HepG2 (cell line): ENCODE results near the gene LIPA. TPM values are rescaled to one million over a fixed set of nuclear protein-coding genes. Genes with fewer than 3 reads are reported as not detected.

Experiments used
- CBX2 ChIP-seq, 2 experiments: fragments of 200-600 bp in 1 of 2; sonication (generic); formaldehyde crosslinking in 1 of 2; IDR thresholded peaks; 2 replicates each; pipeline versions ENCODE4 v1.7.0 to v1.8.1; 2018 to 2022; ENCODE audit warnings: low read depth in 2 of 2, low read length in 1 of 2, mild to moderate bottlenecking in 1 of 2, missing genetic modification reagents in 1 of 2
- ESRRA ChIP-seq: sonication (generic); formaldehyde crosslinking; IDR thresholded peaks from 2 replicates; pipeline ENCODE4 v1.5.1; 2020; ENCODE audit warnings: mild to moderate bottlenecking, low read depth, missing genetic modification reagents
- ZNF609 ChIP-seq: sonication (generic); formaldehyde crosslinking; IDR thresholded peaks from 2 replicates; pipeline ENCODE4 v1.4.0; 2020; ENCODE audit warnings: mild to moderate bottlenecking, missing genetic modification reagents, borderline replicate concordance
- ZNF777 ChIP-seq: sonication (generic); formaldehyde crosslinking; IDR thresholded peaks from 2 replicates; pipeline ENCODE4 v1.4.0; 2020; ENCODE audit warnings: missing genetic modification reagents
- ZNF800 ChIP-seq: sonication (generic); formaldehyde crosslinking; IDR thresholded peaks from 2 replicates; pipeline ENCODE4 v1.4.0; 2020; ENCODE audit warnings: missing genetic modification reagents
- polyA plus RNA-seq, 8 experiments: library from polyadenylated mRNA; depleted of rRNA in 3 of 8; stranded (reverse) in 7 of 8; unstranded in 1 of 8; fragments of >200 nt; fragmentation: Illumina TruSeq in 4 of 8; extraction: Trizol in 4 of 8; gene quantifications; 2 replicates each; pipeline versions ENCODE4 v1.2.1 to v1.2.3, GENCODE V29; 2011 to 2016; ENCODE audit warnings: low read depth in 4 of 8, missing spikeins in 1 of 8, mixed read lengths in 1 of 8; ENCODE audit not compliant: insufficient read depth in 1 of 8
- total RNA-seq, 5 experiments: library from RNA; depleted of rRNA; stranded (reverse); fragments of >200 nt; fragmentation: Illumina TruSeq; extraction: Trizol; gene quantifications; 2 replicates each; pipeline ENCODE4 v1.2.3, GENCODE V29; 2016; ENCODE audit warnings: low read depth in 1 of 5

The LIPA gene
- total and polyA plus RNA-seq, 2 of the 13 experiments (the other 11 are each of a cell fraction or from before 2014, with no cell fraction given): 57.1 to 79.5 TPM

- TF ChIP-seq ZNF609 (CRISPR knock-in tag) (no peak), ZNF777 (CRISPR knock-in tag) (peak; percentile 93), CBX2 (IDR thresholded peaks at IDR 0.05; ENCODE audit: low read depth, low read length) (0 out of 2 replicates have a peak, but pooled peaks have one; percentile 24), CBX2 (CRISPR knock-in tag; IDR thresholded peaks at IDR 0.05; ENCODE audit: low read depth) (peak; percentile 78; the same call in 1 of the 2 replicates), ESRRA (no peak), ZNF800 (CRISPR knock-in tag) (peak; percentile 54; the same call in 1 of the 2 replicates)
- TF ChIP-seq, all 625 proteins: peak for 11
Observed at GRCh38 chr10:89207801-89208551, 43.6 kb downstream of the LIPA start (continued).
